ENCODE data around the gene NOVA1.

Gene NOVA1

DNA sequence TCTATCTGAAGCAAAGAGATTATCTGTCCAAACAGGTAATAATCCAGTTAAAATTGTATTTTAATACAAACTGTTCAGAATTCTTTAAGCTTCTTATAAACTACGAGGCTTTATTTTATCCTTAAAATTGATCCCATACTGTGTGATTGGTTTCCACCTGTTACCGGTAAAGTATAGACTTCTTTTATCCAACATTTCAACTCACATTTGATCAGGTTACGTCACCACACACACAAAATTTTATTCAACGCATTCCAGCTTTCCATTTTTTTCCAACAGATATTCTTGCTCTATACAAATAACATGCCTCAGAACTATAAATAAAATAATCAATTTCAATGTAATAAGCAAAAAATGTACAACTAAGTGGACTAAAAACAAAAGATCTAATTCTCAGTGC is 4.5 kb downstream of the NOVA1 start:
- DNase-seq (ENCODE audit: low read depth) = no peak

GRCh38 chr14:26589925-26590324 is 7.9 kb downstream of the NOVA1 start:
- DNase-seq (ENCODE audit: low read depth) = no peak

GRCh38 chr14:26577711-26578110 is 20.1 kb downstream of the NOVA1 start:
- DNase-seq (ENCODE audit: low read depth) = no peak

- DNase-seq (ENCODE audit: low read depth) = no peak
Observed at GRCh38 chr14:26554069-26554772, 43.6 kb downstream of the NOVA1 start.

GRCh38 chr14:26549571-26549970 is 48.3 kb downstream of the NOVA1 start:
- DNase-seq (ENCODE audit: low read depth) = no peak

GRCh38 chr14:26548406-26548805 is 49.4 kb downstream of the NOVA1 start:
- DNase-seq (ENCODE audit: low read depth) = no peak

DNA sequence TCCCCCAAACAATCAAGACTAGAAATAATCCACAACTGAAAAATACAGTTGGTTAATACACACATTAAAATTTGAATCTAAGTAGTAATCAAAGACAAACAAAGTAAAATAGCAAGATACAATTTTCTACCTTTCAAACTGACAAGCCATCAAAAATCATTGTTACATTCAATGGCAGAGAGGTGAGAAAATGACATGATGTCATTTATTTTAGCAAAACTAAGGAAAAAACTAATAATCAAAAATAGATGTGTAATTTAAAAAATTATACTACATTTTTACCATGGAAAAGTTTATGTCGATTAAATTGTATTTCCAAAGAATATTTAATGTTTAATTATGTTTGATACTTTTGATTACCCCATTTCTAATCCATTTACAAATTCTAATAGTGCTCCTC is 59.7 kb downstream of the NOVA1 start:
- no peak for DNase-seq (ENCODE audit: low read depth)

GRCh38 chr14:26531894-26532293 is 65.9 kb downstream of the NOVA1 start:
- no peak for DNase-seq (ENCODE audit: low read depth)

- no peak for DNase-seq (ENCODE audit: low read depth)
Observed at GRCh38 chr14:26528415-26529182, 69.2 kb downstream of the NOVA1 start.

DNA sequence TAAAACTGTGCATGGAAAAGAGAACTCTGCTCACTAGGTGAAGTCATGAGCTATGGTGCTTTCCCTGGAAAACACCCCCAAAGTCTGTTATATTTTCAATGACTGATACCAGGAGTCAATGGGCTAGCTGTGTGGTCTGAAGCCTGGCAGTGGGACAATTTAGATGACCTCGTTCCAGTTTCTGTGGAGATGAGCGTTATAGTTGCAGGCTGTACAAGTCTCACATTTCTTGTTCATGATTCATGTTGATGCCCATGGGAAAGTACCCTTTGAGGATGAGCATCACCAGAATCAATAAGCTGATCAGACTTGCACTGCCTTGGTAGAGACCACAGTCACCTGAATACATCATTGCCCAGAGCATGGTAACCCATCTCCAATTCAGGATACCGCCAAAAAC is 70.7 kb downstream of the NOVA1 start:
- DNase-seq (ENCODE audit: low read depth) = no peak

DNA sequence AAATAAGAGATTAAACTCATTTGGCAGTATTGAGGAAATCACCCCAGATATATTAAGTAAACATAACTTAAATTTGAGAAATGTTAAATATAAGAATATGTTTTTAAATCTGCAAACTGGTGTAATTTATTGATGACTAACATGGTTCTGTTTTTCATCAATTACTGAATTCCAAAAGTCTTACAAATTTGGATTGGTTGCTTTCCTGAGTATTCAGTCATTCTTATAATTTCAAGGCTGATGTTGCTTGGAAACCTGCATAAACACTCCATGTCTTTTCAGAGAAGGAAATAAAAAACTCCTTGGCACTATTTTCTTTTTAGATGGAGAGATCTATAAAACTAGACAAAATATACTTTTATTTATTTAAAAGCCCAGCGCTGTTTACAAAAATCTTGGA is 71.7 kb downstream of the NOVA1 start:
- DNase-seq (ENCODE audit: low read depth) = no peak

- no peak for DNase-seq (ENCODE audit: low read depth)
Observed at GRCh38 chr14:26525085-26525484, 72.7 kb downstream of the NOVA1 start.

- DNase-seq (ENCODE audit: low read depth) = no peak
Observed at GRCh38 chr14:26522967-26523366, 74.9 kb downstream of the NOVA1 start.

- no peak for DNase-seq (ENCODE audit: low read depth)
Observed at GRCh38 chr14:26517771-26518170, 80.1 kb downstream of the NOVA1 start.

DNA sequence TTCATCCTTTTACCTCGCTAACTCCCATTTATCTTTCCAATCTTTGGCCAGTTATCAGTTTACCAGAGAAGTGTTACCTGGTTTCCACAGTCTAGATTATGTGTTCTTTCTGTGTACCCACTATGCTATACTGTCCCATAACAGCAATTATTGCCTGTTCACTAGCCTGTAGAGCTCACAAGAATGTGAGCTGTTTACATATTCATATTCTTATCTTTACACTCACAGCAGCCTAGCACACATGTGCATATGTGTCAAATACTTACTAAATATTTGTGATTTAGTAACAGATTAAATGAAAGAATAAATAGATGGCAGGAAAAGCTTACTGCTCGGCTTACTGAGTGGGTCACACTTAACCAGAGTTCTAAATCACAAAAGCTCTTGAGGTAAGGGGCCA is 97.8 kb downstream of the NOVA1 start:
- DNase-seq (ENCODE audit: low read depth) = no peak

DNA sequence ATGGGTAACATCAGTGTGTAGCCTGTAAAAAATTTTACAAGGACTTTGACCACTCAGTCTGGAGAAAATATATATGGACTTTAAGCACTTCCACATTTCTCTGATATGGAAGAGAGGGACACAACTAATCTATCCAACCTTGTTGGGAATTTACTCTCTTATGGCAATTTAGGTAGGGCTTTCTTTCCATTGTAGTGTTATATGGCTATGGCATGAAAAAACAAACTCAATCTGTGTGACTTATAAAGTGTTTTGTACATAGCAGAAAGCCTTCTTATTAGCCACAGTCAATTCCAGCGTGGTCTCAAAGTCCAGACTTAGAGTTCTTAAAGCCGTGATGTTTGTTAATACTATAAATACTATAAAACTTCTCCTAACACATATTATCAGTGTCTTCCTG is 98.3 kb downstream of the NOVA1 start:
- DNase-seq (ENCODE audit: low read depth) = no peak

DNA sequence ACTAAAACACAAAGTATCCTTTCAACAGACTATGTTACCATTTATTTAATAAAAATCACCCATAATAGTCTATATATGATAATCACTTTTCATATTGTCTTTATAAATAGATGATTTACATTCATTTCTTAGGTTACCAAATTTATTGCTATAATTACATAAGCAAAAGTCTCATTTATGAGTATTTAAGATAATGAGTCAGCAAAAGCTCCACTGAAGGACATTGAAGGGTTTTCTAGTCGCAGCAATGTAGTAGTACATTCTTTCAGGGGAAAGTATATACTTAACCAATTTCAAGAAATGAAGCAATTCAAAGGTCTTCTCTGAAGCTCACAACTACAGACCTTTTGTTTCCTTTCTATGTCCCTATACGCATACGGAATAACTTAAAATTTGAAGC is 110.9 kb downstream of the NOVA1 start:
- DNase-seq (ENCODE audit: low read depth) = no peak

DNA sequence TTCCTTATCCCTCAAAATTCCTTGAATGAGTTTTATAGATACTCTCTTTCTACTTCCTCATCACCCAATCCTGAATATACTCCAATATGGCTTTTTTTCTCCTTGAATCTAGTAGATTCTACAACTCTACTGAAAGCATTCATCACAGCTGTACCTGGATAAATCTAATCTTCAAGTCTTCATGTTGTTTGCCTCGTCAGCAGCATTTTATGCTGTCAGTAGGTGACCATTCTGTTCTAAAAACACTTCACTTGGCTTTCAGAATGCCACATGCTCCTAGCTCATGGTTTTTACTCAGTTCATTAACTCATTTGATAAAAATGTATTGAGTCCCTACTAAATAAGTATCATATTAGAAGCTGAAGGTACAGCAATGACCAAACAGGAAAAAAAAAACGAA is 113.3 kb downstream of the NOVA1 start:
- DNase-seq (ENCODE audit: low read depth) = no peak

DNA sequence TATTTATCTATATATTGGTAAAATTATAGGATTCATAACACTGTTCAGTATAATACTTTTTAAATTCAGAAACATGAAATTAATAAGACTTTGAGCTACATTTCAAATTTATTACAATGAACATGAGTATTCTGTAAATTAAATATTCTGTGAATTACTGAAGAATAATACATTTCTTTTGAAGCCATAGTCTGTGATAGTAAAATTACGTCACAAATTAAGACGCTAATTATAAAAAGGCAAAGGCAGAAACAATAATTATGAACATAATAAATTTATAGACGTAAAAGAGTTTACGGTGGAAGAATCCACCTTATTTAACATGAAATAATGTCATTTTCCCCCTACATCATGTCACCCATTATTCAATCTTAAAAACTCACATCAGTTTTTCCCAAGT is 118.9 kb downstream of the NOVA1 start:
- no peak for DNase-seq (ENCODE audit: low read depth)

GRCh38 chr14:26466862-26467261 is 131.0 kb downstream of the NOVA1 start:
- DNase-seq (ENCODE audit: low read depth) = no peak

DNA sequence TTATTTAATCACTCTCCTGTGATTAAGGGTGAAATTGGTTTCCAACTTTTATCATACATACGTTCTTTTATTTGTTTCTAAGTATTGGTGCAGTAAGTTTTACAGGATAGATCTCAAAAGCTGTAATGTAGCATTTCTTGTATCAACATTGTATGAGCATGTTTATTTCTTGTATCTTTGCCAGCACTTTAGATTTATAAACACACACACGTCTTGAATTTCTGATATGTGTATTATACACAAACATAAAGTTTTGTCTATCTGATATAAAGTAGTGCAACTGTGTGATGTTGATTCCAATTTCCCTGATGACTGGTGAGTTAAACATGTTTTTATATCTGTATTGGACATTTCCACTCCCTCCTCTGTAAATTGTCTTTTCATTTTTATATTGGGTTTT is 134.7 kb downstream of the NOVA1 start:
- DNase-seq (ENCODE audit: low read depth) = no peak

- no peak for DNase-seq (ENCODE audit: low read depth)
Observed at GRCh38 chr14:26454105-26454504, 143.7 kb downstream of the NOVA1 start.

DNA sequence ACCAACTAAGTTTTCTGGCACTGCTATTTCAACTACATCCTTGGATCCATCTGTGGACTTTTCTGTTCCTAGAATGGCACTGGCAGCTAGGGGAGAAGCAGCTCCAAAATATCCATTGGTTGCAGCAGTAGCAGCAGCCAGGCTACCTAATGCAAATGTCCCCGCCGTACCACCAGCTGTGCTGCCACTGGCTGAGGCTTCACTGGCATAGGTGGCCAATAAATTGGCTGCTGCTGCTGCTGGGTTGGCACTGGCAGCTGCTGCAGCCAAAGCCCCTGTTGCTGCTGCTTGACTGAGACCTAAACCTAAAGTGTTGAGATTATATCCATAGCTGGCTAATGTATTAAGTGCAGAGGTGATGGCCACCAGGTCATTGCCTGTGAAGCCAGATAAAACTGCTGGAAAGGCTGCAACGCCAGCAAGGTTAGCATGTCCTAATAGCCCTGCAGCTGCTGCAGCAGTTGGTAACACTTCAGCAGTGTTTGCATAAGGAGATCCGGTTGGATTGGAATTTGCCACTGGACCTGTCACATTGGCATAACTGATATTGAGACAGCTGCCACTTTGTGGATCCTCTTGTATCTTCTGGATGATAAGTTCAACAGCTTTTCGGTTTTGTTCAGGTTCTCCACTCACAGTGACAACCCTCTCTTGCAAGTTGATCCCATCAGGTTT is 149.5 kb downstream of the NOVA1 start:
- no peak for DNase-seq (ENCODE audit: low read depth)

Data from stimulated activated CD8-positive, alpha-beta memory T cell treated with anti-CD3 and anti-CD28 coated beads, Interleukin-15, amount 100 ng/mL, for 24 hours (primary cell).